HepG2 (cell line): ENCODE data around the gene TPPP3.
A peak's percentile ranks its signal among the peaks of the same experiment; 100 is the strongest.

Experiments
- CCAR2 ChIP-seq: fragments of 200-400 bp; formaldehyde crosslinking; optimal IDR thresholded peaks from 2 replicates; pipeline ENCODE3; 2018; ENCODE audit warnings: low read depth, mild to moderate bottlenecking, low read length, moderate library complexity
- ELF4 ChIP-seq: sonication (generic); formaldehyde crosslinking; IDR thresholded peaks from 2 replicates; pipeline ENCODE4 v1.5.0; 2020; ENCODE audit warnings: missing genetic modification reagents, mild to moderate bottlenecking, moderate library complexity, borderline replicate concordance
- EZH2 ChIP-seq: conservative IDR thresholded peaks from 2 replicates; pipeline ENCODE4 v1.6.1; 2012; ENCODE audit warnings: mild to moderate bottlenecking, low read depth, low read length, moderate library complexity
- JUNB ChIP-seq: sonication (generic); formaldehyde crosslinking; IDR thresholded peaks from 2 replicates; pipeline ENCODE4 v1.8.0; 2022; ENCODE audit warnings: missing genetic modification reagents, mild to moderate bottlenecking, borderline replicate concordance
- MEIS1 ChIP-seq: sonication (generic); formaldehyde crosslinking; IDR thresholded peaks from 2 replicates; pipeline ENCODE4 v1.9.0; 2021; ENCODE audit warnings: mild to moderate bottlenecking, missing genetic modification reagents, moderate library complexity, borderline replicate concordance
- NCOA2 ChIP-seq: sonication (generic); formaldehyde crosslinking; IDR thresholded peaks from 2 replicates; pipeline ENCODE4 v1.8.0; 2022; ENCODE audit warnings: inconsistent platforms
- RNF219 ChIP-seq: sonication (generic); formaldehyde crosslinking; IDR thresholded peaks from 2 replicates; pipeline ENCODE4 v1.5.0; 2020; ENCODE audit warnings: mild to moderate bottlenecking, missing genetic modification reagents
- ZEB1 ChIP-seq: IDR thresholded peaks from 2 replicates; pipeline ENCODE4 v1.6.1; 2012; ENCODE audit warnings: mild to moderate bottlenecking, low read depth, inconsistent platforms; ENCODE audit not compliant: insufficient replicate concordance
- ZNF660 ChIP-seq: sonication (generic); formaldehyde crosslinking; IDR thresholded peaks from 2 replicates; pipeline ENCODE4 v1.5.1; 2020; ENCODE audit warnings: mild to moderate bottlenecking, low read depth, missing genetic modification reagents, borderline replicate concordance
- TF ChIP-seq, protein P1 (sequence below): sonication (generic); formaldehyde crosslinking; IDR thresholded peaks from 2 replicates; pipeline ENCODE4 v1.5.0; 2020; ENCODE audit warnings: mild to moderate bottlenecking, missing genetic modification reagents, moderate library complexity
- TF ChIP-seq, protein P2 (sequence below): IDR thresholded peaks from 2 replicates; pipeline ENCODE4 v1.6.1; 2016; ENCODE audit warnings: missing compliant biosample characterization, missing genetic modification reagents, borderline replicate concordance
- TF ChIP-seq, protein P3 (sequence below): IDR thresholded peaks from 2 replicates; pipeline ENCODE4 v1.6.1; 2016; ENCODE audit warnings: missing compliant biosample characterization, missing genetic modification reagents, borderline replicate concordance
- TF ChIP-seq, protein P4 (sequence below), 2 experiments: sonication (generic) in 1 of 2; formaldehyde crosslinking in 1 of 2; IDR thresholded peaks; 2 replicates each; pipeline versions ENCODE4 v1.4.0 to v1.6.1; 2018 to 2020; ENCODE audit warnings: missing genetic modification reagents in 2 of 2, borderline replicate concordance in 1 of 2, low read depth in 1 of 2, mild to moderate bottlenecking in 1 of 2, missing biosample characterization in 1 of 2

DNA sequence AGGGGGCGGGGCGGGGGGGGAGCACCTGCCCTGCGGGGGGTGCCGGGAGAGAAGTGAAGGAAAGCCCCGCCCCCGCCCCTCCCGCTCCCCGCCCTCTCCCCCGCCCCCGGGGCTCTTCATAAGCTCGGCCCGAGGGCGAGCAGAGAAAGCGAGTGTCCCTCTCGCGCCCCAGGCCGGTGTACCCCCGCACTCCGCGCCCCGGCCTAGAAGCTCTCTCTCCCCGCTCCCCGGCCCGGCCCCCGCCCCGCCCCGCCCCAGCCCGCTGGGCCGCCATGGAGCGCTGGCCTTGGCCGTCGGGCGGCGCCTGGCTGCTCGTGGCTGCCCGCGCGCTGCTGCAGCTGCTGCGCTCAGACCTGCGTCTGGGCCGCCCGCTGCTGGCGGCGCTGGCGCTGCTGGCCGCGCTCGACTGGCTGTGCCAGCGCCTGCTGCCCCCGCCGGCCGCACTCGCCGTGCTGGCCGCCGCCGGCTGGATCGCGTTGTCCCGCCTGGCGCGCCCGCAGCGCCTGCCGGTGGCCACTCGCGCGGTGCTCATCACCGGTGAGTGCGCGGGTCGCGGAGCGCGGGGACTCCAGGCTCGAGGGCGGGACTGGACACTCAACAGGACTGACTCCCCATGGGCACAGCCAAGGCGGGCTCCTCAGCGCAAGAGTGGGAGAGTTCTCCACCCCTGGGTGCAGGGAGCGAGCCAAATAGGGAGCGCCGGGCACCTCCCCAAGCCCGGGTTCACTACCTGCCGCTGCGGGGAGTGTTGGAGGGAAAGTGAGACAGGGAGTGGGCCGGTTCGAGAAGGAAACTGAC lies 37.9 kb upstream of the TPPP3 start, which contains the start of gene HSD11B2:
- TF ChIP-seq, protein P1, sequence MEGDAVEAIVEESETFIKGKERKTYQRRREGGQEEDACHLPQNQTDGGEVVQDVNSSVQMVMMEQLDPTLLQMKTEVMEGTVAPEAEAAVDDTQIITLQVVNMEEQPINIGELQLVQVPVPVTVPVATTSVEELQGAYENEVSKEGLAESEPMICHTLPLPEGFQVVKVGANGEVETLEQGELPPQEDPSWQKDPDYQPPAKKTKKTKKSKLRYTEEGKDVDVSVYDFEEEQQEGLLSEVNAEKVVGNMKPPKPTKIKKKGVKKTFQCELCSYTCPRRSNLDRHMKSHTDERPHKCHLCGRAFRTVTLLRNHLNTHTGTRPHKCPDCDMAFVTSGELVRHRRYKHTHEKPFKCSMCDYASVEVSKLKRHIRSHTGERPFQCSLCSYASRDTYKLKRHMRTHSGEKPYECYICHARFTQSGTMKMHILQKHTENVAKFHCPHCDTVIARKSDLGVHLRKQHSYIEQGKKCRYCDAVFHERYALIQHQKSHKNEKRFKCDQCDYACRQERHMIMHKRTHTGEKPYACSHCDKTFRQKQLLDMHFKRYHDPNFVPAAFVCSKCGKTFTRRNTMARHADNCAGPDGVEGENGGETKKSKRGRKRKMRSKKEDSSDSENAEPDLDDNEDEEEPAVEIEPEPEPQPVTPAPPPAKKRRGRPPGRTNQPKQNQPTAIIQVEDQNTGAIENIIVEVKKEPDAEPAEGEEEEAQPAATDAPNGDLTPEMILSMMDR (CRISPR knock-in tag): no peak; the same call in 1 of the 2 replicates
- TF ChIP-seq ELF4: no peak
- TF ChIP-seq, protein P2, sequence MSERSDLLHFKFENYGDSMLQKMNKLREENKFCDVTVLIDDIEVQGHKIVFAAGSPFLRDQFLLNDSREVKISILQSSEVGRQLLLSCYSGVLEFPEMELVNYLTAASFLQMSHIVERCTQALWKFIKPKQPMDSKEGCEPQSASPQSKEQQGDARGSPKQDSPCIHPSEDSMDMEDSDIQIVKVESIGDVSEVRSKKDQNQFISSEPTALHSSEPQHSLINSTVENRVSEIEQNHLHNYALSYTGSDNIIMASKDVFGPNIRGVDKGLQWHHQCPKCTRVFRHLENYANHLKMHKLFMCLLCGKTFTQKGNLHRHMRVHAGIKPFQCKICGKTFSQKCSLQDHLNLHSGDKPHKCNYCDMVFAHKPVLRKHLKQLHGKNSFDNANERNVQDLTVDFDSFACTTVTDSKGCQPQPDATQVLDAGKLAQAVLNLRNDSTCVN (CRISPR knock-in tag): no peak
- no peak for TF ChIP-seq CCAR2
- no peak for TF ChIP-seq MEIS1 (CRISPR knock-in tag)
- TF ChIP-seq RNF219: no peak
- TF ChIP-seq, protein P3, sequence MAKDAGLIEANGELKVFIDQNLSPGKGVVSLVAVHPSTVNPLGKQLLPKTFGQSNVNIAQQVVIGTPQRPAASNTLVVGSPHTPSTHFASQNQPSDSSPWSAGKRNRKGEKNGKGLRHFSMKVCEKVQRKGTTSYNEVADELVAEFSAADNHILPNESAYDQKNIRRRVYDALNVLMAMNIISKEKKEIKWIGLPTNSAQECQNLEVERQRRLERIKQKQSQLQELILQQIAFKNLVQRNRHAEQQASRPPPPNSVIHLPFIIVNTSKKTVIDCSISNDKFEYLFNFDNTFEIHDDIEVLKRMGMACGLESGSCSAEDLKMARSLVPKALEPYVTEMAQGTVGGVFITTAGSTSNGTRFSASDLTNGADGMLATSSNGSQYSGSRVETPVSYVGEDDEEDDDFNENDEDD (CRISPR knock-in tag): 0 out of 2 replicates have a peak, but pooled peaks have one; percentile 40
- no peak for TF ChIP-seq ZNF660
- TF ChIP-seq, protein P4, sequence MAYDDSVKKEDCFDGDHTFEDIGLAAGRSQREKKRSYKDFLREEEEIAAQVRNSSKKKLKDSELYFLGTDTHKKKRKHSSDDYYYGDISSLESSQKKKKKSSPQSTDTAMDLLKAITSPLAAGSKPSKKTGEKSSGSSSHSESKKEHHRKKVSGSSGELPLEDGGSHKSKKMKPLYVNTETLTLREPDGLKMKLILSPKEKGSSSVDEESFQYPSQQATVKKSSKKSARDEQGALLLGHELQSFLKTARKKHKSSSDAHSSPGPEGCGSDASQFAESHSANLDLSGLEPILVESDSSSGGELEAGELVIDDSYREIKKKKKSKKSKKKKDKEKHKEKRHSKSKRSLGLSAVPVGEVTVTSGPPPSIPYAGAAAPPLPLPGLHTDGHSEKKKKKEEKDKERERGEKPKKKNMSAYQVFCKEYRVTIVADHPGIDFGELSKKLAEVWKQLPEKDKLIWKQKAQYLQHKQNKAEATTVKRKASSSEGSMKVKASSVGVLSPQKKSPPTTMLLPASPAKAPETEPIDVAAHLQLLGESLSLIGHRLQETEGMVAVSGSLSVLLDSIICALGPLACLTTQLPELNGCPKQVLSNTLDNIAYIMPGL (CRISPR knock-in tag; IDR thresholded peaks at IDR 0.05; ENCODE audit: borderline replicate concordance in 1 of 2, low read depth in 1 of 2): no peak; a peak in 1 of 4 replicates
- no peak for TF ChIP-seq ZEB1
- TF ChIP-seq EZH2: no peak
- no peak for TF ChIP-seq NCOA2 (CRISPR knock-in tag)
- TF ChIP-seq JUNB: no peak
